Cerebellar cortex (tissue), 1 donor: Measurements from ENCODE around the gene COA6.

Source experiments
- DNase-seq: peaks from one replicate; pipeline ENCODE4 v3.0.0-alpha.2; 2015; ENCODE audit warnings: low spot score

COA6 gene

DNA sequence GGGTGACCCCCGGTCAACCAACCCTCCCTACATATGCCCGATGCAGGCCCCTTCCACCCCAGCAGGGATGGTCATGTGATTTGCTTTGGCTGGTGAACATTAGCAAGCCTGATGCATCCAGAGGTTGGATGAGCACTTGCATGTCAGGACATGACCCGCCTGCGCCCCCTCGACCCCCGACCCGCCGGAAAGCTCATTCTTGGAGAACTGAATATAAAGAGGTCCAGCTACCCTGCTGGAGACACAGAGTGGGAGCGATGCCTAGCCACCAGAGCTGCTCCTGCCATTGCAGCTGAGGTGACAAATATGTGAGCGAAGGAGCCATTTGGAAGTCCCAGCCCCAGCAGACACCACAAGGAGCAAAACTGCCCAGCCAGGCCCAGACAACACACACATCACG is 39.6 kb downstream of the COA6 start:
- no peak for DNase-seq

DNA sequence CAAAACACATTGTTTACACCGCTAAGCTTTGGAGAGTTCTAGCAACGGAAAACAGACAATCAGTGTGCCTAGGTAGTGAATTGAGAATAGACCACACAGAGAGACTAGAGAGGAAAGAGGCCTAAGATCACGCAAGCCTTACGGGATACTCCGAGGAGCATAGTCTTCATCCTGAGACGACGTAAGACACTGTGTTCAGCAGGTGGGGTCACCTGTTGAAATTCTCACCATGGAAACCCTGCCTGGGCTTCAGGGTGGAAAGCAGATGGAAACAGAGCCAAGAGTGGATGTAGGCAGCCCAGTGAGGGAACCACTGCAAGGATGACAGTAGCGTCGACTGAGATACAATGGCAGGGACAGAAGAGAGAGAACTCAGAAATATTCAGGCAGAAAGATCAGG is 40.2 kb downstream of the COA6 start:
- DNase-seq = no peak

GRCh38 chr1:234413990-234414389 is 40.7 kb downstream of the COA6 start:
- DNase-seq = no peak

DNA sequence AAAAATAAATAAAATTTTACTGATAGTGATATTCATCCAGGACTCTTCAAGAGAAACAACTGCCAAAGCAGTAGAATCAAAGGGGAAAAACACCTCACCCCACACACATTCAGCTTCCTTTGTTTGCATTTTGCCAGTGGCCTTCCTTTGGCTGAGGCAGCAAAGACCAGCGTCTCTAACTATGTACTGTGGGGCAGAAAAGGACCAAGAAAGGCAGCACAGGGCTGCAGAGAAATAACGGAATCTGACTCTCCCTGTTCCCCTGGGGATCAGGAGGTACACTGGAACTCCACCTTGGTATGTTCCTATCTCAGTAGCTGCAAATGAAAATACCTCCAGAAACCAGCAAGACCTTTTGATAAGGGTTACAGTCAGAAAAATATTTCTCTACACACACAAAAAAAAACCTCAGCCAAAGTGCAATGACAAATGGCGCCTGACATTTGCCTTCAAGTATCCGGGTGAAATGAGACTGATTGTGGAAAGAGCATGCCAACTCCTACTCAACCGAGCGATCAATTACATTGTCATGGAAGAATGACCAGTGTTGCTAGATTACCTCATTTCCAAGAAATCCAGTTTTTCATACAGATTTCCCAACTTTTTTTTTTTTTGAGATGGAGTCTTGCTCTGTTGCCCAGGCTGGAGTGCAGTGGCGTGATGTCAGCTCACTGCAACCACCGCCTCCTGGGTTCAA is 54.8 kb downstream of the COA6 start:
- DNase-seq = no peak

DNA sequence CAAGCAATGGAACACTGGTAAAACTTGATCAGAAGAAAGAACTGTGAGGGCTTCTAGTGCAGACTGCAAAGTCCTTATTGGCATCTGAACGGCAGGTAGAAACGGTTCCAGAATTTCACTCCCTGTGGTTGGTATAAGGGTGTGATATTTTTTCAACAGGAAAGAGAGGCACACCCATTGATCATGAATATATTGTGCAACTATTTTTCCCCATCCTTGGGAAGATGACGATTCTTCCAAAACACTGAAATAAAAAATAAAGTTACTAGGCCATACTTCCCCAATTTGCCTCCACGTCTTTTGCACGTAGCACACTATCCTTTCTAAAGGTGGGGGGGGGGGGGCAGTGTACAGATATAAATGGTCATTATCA is 56.2 kb downstream of the COA6 start:
- DNase-seq = no peak

- no peak for DNase-seq
These were observed 57.4 kb downstream of the COA6 start for GRCh38 chr1:234430691-234431090.

GRCh38 chr1:234431255-234431654 is 58.0 kb downstream of the COA6 start:
- DNase-seq = no peak

- DNase-seq = no peak
These were observed 60.5 kb downstream of the COA6 start for GRCh38 chr1:234433563-234434285.
